H1 (cell line): ENCODE data around the gene KCNQ1. TPM values are rescaled to one million over a fixed set of nuclear protein-coding genes. Genes with fewer than 3 reads are reported as not detected.

Experiments
- BCL11A ChIP-seq, 2 experiments: IDR thresholded peaks; one replicate each; pipeline ENCODE4 v1.6.1; 2011; ENCODE audit warnings: low read depth in 2 of 2, low read length in 2 of 2, mild to moderate bottlenecking in 2 of 2
- CHD2 ChIP-seq: IDR thresholded peaks from 2 replicates; pipeline ENCODE4 v1.6.1; 2012; ENCODE audit warnings: low read length, improper control_type of control experiment
- CTCF ChIP-seq, 3 experiments: IDR thresholded peaks; 1 replicate in 2 of 3; 2 replicates in 1 of 3; pipeline versions ENCODE4 v1.5.1 to v1.6.1; 2011; ENCODE audit warnings: low read length in 3 of 3, mild to moderate bottlenecking in 3 of 3, inconsistent platforms in 2 of 3, low read depth in 1 of 3, moderate library complexity in 1 of 3; ENCODE audit not compliant: insufficient read depth in 1 of 3; ENCODE audit errors: control extremely low read depth in 1 of 3
- NRF1 ChIP-seq: IDR thresholded peaks from 2 replicates; pipeline ENCODE4 v1.6.1; 2011; ENCODE audit warnings: mild to moderate bottlenecking, low read depth, low read length, improper control_type of control experiment
- RBBP5 ChIP-seq: IDR thresholded peaks from 2 replicates; pipeline ENCODE4 v1.7.1; 2012; ENCODE audit warnings: low read depth, mild to moderate bottlenecking, inconsistent platforms, low read length, moderate library complexity, borderline replicate concordance
- SP1 ChIP-seq: IDR thresholded peaks from 2 replicates; pipeline ENCODE4 v1.6.1; 2011; ENCODE audit warnings: low read depth, low read length
- SRF ChIP-seq: IDR thresholded peaks from 2 replicates; pipeline ENCODE4 v1.6.1; 2011; ENCODE audit warnings: mild to moderate bottlenecking, low read depth, low read length, moderate library complexity
- TAF7 ChIP-seq: optimal IDR thresholded peaks from 2 replicates; pipeline ENCODE3; 2011; ENCODE audit warnings: low read depth, mild to moderate bottlenecking, inconsistent platforms, low read length, moderate library complexity, borderline replicate concordance
- polyA plus RNA-seq, 7 experiments: library from polyadenylated mRNA; depleted of rRNA in 3 of 7; stranded (reverse) in 5 of 7; unstranded in 2 of 7; fragments of >200 nt in 5 of 7; fragments of 200-250 nt in 2 of 7; gene quantifications; 1 replicate in 5 of 7; 2 replicates in 1 of 7; 4 replicates in 1 of 7; pipeline versions ENCODE4 v1.2.1 to v1.2.3, GENCODE V29; 2011 to 2013; ENCODE audit warnings: missing spikeins in 2 of 7, mixed read lengths in 2 of 7
- total RNA-seq: library from RNA; stranded (reverse); fragmentation: NEBNext Ultra II Directional; extraction: Animal tissue kit (Norgen Biotek cat#: 25700); gene quantifications from 2 replicates; pipeline ENCODE4 v1.2.1, GENCODE V29; 2021
- TF ChIP-seq, protein P1 (sequence below): IDR thresholded peaks from 2 replicates; pipeline ENCODE4 v1.6.1; 2012; ENCODE audit warnings: low read length, inconsistent platforms

Gene KCNQ1
- total and polyA plus RNA-seq, 2 of the 8 experiments (the other 6 are each of a cell fraction or from before 2014, with no cell fraction given): 1.9 to 2.0 TPM

DNA sequence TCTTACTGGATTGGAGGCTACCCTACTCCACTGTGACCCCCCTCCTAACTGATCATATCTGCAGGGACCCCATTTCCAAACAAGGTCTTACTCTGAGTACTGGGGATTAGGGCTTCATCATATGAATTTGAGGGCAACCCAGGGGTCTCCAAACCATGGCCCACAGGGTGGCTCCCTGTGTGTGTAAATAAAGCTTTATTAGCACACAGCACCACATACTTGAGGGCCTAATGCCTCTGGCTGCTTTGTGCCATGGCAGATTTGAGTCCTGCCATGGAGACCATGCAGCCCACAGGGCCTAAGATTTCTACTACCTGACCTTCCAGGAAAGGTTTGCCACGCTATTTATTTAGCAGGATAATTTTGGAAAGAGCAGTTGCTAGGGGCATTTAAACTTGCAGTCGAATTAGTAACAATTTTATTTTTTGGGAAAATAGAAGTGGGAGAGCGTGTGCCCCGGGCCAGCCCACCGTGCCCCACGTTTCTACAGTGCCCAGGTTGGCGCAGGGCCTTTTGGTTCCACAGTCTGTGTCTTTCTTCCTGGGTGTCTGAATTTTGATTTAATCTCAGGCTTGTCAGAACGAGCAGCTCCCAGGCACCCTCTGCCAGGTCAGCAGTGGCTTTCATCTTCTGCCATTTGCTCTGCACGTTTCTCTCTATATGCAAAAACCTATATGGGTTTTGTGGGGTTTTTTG lies 92.3 kb downstream of the KCNQ1 start (continued):
- TF ChIP-seq CTCF (IDR thresholded peaks at IDR 0.05; ENCODE audit: control extremely low read depth in 1 of 3, insufficient read depth in 1 of 3, low read depth in 1 of 3, low read length in 3 of 3) (no peak), SRF (no peak), TAF7 (no peak), BCL11A (IDR thresholded peaks at IDR 0.05; ENCODE audit: low read depth in 2 of 2, low read length in 2 of 2) (no peak), SP1 (no peak), NRF1 (no peak), CHD2 (no peak), RBBP5 (no peak)
- TF ChIP-seq, protein P1, sequence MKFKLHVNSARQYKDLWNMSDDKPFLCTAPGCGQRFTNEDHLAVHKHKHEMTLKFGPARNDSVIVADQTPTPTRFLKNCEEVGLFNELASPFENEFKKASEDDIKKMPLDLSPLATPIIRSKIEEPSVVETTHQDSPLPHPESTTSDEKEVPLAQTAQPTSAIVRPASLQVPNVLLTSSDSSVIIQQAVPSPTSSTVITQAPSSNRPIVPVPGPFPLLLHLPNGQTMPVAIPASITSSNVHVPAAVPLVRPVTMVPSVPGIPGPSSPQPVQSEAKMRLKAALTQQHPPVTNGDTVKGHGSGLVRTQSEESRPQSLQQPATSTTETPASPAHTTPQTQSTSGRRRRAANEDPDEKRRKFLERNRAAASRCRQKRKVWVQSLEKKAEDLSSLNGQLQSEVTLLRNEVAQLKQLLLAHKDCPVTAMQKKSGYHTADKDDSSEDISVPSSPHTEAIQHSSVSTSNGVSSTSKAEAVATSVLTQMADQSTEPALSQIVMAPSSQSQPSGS: no peak
